NT2/D1 (cell line): ENCODE results near the gene PDIK1L.

Experiments used
- SUZ12 ChIP-seq: IDR thresholded peaks from 2 replicates; pipeline ENCODE4 v1.6.1; 2011; ENCODE audit not compliant: insufficient read length, insufficient read depth; ENCODE audit errors: extremely low read depth
- ZNF274 ChIP-seq: IDR thresholded peaks from 2 replicates; pipeline ENCODE4 v1.6.1; 2011; ENCODE audit warnings: mild to moderate bottlenecking, low read depth, low read length

GRCh38 chr1:26125382-26125781 lies 13.8 kb downstream of the PDIK1L start:
- no peak for TF ChIP-seq ZNF274
- no peak for TF ChIP-seq SUZ12
